Gastrocnemius medialis (tissue), 4 donors: ENCODE results near the gene ASB1. TPM values are rescaled to one million over a fixed set of nuclear protein-coding genes. Genes with fewer than 3 reads are reported as not detected.

Source experiments
- ATAC-seq, 2 donors: fragments of 150-250 bp; one replicate each; pipeline ENCODE4 v1.9.1; 2016
- DNase-seq, 2 donors: peaks; one replicate each; pipeline ENCODE4 v3.0.0-alpha.2; 2019
- H3K27ac ChIP-seq, 4 donors: fragments of 200-600 bp; sonication (generic); 1 replicate in 1 of 4; 2 replicates in 3 of 4; pipeline ENCODE4 v1.5.1; 2016 to 2018; ENCODE audit warnings: mild to moderate bottlenecking in 2 of 4, moderate library complexity in 1 of 4
- H3K27me3 ChIP-seq, 3 donors: fragments of 200-600 bp; sonication (generic) in 2 of 3; 1 replicate in 1 of 3; 2 replicates in 2 of 3; pipeline versions ENCODE4 v1.5.1 to v1.6.0; 2016 to 2019; ENCODE audit warnings: mild to moderate bottlenecking in 1 of 3, moderate library complexity in 1 of 3
- H3K36me3 ChIP-seq, 2 donors: fragments of 200-600 bp; sonication (generic) in 1 of 2; one replicate each; pipeline ENCODE4 v1.5.1; 2017 to 2018
- H3K4me1 ChIP-seq, 2 donors: fragments of 200-600 bp; sonication (generic) in 1 of 2; one replicate each; pipeline ENCODE4 v1.5.1; 2016 to 2017; ENCODE audit warnings: mild to moderate bottlenecking in 2 of 2
- H3K4me3 ChIP-seq, 4 donors: fragments of 200-600 bp; sonication (generic) in 3 of 4; 1 replicate in 1 of 4; 2 replicates in 3 of 4; pipeline ENCODE4 v1.5.1; 2016 to 2019; ENCODE audit warnings: mild to moderate bottlenecking in 2 of 4
- H3K9me3 ChIP-seq, 3 donors: fragments of 200-600 bp; sonication (generic) in 2 of 3; 1 replicate in 1 of 3; 2 replicates in 2 of 3; pipeline ENCODE4 v1.5.1; 2016 to 2019
- POLR2A ChIP-seq, 2 donors: fragments of 450-650 bp; IDR thresholded peaks; one replicate each; pipeline ENCODE4 v1.6.1; 2017; ENCODE audit warnings: antibody characterized with exemption in 2 of 2, mild to moderate bottlenecking in 2 of 2, moderate library complexity in 2 of 2
- in situ Hi-C, 4 donors: fragments of 200-750 bp; cut with MboI; loops; one replicate each; pipeline versions ENCODE4 v1.15.0 to v1.8.0; 2017; ENCODE audit warnings: low sequenced_read_pairs in 4 of 4
- intact Hi-C: fragments of 100-400 bp; cut with DNase I; formaldehyde crosslinking; loops from one replicate; pipeline ENCODE4 v1.15.1; 2023; ENCODE audit warnings: low total_unique reads
- total RNA-seq, 4 donors: library from RNA; depleted of rRNA; stranded (reverse); fragments of >200 nt; gene quantifications; one replicate each; pipeline versions ENCODE4 v1.1.0 to v1.2.3, GENCODE V29; 2016
- TF ChIP-seq, protein P1 (sequence below), 5 experiments: fragments of 450-650 bp in 3 of 5; fragments of 200-600 bp in 2 of 5; sonication (generic) in 2 of 5; IDR thresholded peaks in 4 of 5; conservative IDR thresholded peaks in 1 of 5; 1 replicate in 4 of 5; 2 replicates in 1 of 5; pipeline ENCODE4 v1.5.1; 2016 to 2019; ENCODE audit warnings: antibody characterized with exemption in 5 of 5, mild to moderate bottlenecking in 3 of 5, moderate library complexity in 3 of 5

ASB1 gene
- total RNA-seq, 4 donors from 2014 or later, result 17.1 to 33.6 (median 26.3) TPM

DNA sequence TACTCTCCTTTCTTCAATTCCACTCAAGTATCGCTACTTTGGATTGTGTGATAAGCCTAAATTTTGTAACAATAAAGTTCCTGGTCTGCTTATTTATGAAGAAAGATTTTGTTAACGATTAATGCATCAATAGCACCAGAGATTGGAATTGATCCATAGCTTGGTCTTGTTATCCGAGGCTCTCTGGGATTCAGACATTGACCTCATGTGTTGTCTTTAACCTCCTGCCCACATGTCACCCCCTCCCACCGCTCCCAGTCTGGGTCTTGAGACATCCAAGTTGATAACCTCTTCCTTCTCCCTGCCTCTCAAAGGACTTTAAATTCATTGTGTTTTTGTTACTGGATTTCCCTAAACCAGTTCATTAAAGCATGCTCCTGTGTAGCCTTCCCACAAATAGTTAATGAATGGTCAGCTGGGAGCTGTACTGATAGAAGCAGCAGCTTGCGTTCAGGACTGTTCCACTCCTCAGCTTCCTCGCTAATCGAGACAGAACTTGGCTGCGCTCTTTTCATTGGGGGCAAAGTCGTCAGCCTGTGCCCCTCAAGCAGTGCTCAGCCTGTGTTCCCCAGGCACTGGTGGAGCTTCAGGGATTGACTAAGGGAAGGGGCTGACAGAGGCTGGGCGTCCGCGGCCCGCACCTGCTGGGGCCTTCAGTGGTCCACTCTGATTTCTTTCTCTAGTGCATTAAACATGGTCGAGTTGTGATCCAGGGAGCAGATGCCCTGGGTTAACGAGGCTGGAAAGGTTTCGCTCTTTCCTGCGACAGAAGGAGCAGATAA is 18.9 kb downstream of the ASB1 start:
- H3K36me3 ChIP-seq, result peaks cover 3 to 27% of the 10 kb centered on the region in 2 donors
- no peak overlapping the region for H3K27ac ChIP-seq

DNA sequence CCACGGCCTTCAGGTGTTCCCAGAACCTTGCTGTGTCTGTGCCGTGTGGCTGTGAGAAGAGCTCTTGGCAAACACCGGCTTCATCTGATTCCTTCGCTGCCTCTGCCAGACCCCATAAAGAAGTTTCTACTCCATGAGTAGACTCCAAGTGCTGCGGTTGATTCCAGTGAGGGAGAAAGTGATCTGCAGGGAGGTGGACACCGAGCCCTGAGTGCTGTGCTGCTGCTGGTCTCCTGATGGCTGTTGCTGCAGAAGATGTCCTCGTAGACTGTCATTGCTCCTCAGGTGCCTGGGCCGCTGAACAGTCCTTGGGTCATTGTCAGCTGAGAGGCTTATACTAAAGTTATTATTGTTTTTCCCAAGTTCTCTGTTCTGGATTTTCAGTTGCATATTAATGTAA is 19.6 kb downstream of the ASB1 start:
- in situ Hi-C loops (no loop called here), intact Hi-C loops (no loop called here)
- H3K36me3 ChIP-seq, result peaks cover 3 to 27% of the 10 kb centered on the region in 2 donors

More for the DNA sequence above, 18.9 kb downstream of the ASB1 start:
- in situ Hi-C loops, result no loop called here
- ATAC-seq (no peak), DNase-seq (no peak)
- Histone ChIP-seq H3K27me3 (no peaks in the 10 kb centered on the region), H3K4me1 (peaks cover 15 to 23% of the 10 kb centered on the region in 2 donors), H3K9me3 (no peaks in the 10 kb centered on the region), H3K4me3 (no peak overlapping the region)
- TF ChIP-seq POLR2A (IDR thresholded peaks at IDR 0.05), result no peak
- TF ChIP-seq, protein P1, sequence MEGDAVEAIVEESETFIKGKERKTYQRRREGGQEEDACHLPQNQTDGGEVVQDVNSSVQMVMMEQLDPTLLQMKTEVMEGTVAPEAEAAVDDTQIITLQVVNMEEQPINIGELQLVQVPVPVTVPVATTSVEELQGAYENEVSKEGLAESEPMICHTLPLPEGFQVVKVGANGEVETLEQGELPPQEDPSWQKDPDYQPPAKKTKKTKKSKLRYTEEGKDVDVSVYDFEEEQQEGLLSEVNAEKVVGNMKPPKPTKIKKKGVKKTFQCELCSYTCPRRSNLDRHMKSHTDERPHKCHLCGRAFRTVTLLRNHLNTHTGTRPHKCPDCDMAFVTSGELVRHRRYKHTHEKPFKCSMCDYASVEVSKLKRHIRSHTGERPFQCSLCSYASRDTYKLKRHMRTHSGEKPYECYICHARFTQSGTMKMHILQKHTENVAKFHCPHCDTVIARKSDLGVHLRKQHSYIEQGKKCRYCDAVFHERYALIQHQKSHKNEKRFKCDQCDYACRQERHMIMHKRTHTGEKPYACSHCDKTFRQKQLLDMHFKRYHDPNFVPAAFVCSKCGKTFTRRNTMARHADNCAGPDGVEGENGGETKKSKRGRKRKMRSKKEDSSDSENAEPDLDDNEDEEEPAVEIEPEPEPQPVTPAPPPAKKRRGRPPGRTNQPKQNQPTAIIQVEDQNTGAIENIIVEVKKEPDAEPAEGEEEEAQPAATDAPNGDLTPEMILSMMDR (IDR thresholded peaks at IDR 0.05 in 4 of 5, conservative IDR thresholded peaks at IDR 0.05 in 1 of 5), result no peak
- intact Hi-C loops, result no loop called here

DNA sequence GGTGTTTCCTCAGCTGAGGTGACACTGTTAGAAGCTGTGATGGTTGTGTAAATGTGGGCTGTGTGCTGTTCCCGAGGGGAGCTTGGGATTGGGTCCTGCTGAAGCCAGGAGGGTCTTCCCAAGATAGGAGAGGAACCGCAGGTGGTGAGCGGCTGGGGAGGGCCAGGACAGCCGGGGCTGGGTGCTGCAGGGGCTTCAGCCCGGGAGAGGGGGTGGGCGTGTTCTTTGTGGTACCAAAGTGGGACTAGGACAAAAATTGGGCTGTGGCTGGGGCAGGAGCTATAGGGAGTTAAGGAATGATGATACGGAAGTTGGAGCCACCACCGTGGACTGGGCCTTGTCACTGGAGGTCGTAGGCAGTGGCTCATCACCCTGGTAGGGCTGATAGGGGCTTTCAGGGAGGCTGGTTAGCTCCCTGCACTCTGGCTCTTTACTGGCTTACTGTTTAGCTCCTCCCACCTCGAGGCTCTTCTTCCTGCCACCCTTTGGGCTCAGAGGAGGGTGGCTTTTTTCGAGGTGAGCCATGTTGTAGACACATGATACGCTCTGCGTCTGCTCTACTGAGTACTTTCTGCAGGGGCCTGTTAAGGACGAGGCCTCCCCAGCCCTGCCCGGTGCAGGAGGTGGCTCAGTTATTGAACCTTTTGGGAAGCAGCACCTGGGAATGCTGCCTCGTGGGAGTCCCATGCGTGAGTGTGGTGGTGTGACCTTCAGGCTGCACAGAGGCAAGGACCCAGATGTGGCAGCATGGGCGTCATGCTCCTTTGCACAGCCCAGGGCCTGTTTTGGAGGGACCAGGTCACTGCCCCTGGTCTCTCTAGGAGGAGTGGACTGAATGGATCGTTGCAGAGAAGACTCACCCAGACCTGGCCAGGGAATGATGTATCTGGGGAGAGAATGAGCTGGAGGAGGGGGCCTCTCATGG is 21.6 kb downstream of the ASB1 start:
- Histone ChIP-seq H3K9me3 (no peaks in the 10 kb centered on the region), H3K27ac (peak overlapping the region in 1 of 4 donors; percentile 82), H3K4me3 (no peak overlapping the region), H3K4me1 (peaks cover 21% of the 10 kb centered on the region in 2 donors), H3K36me3 (peaks cover 3 to 37% of the 10 kb centered on the region in 2 donors), H3K27me3 (no peaks in the 10 kb centered on the region)
- TF ChIP-seq, protein P1 (IDR thresholded peaks at IDR 0.05 in 4 of 5, conservative IDR thresholded peaks at IDR 0.05 in 1 of 5), result no peak
- no peak for TF ChIP-seq POLR2A (IDR thresholded peaks at IDR 0.05)
- in situ Hi-C loops, result no loop called here
- intact Hi-C loops, result no loop called here
- DNase-seq (peak in 1 of 2 donors; percentile 10), ATAC-seq (no peak)

More for the DNA sequence above, 19.6 kb downstream of the ASB1 start:
- Histone ChIP-seq H3K27me3 (no peaks in the 10 kb centered on the region), H3K4me3 (no peak overlapping the region), H3K9me3 (no peaks in the 10 kb centered on the region), H3K4me1 (peaks cover 21 to 25% of the 10 kb centered on the region in 2 donors), H3K27ac (no peak overlapping the region)
- no peak for ATAC-seq
- TF ChIP-seq, protein P1 (IDR thresholded peaks at IDR 0.05 in 4 of 5, conservative IDR thresholded peaks at IDR 0.05 in 1 of 5), result no peak
- no peak for TF ChIP-seq POLR2A (IDR thresholded peaks at IDR 0.05)
- DNase-seq, result no peak

DNA sequence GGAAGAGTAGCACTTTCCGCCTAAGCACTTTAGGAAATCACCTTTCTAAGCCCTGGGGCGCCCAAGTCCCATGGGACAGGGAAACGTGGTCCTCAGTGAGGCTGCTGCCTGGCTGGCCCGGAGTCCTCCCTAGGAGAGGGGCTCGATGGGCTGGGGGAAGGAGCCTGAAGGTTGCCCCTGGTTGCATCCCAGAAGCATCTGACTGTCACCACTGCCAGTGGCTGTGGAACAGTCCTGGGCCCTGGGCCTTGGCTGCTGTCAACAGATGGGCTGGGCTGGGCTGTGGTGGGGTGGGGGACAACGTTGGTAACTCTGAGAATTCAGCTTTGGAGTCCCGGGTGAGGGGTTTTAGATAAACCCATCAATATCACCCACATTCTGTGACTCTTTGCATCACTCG is 22.5 kb downstream of the ASB1 start:
- ATAC-seq (no peak), DNase-seq (peak in 1 of 2 donors; percentile 13)
- H3K27me3 ChIP-seq, result no peaks in the 10 kb centered on the region
- TF ChIP-seq, protein P1 (IDR thresholded peaks at IDR 0.05 in 4 of 5, conservative IDR thresholded peaks at IDR 0.05 in 1 of 5), result no peak
- TF ChIP-seq POLR2A (IDR thresholded peaks at IDR 0.05), result no peak
- intact Hi-C loops, result no loop called here
- in situ Hi-C loops, result no loop called here
- no peak overlapping the region for H3K4me3 ChIP-seq
- peaks cover 19 to 21% of the 10 kb centered on the region in 2 donors for H3K4me1 ChIP-seq
- no peaks in the 10 kb centered on the region for H3K9me3 ChIP-seq
- peak overlapping the region; percentile 76 to 87 (median 82) for H3K27ac ChIP-seq
- H3K36me3 ChIP-seq, result peaks cover 3 to 37% of the 10 kb centered on the region in 2 donors
